Astrocyte (in vitro differentiated cells and primary cell): ENCODE data around the gene RNASE11.

Experiments
- EZH2 ChIP-seq: IDR thresholded peaks from 2 replicates; pipeline ENCODE4 v1.6.1; 2012; ENCODE audit warnings: mild to moderate bottlenecking, low read length, inconsistent platforms; ENCODE audit not compliant: insufficient read depth
- TF ChIP-seq, protein P1 (sequence below): IDR thresholded peaks from 2 replicates; pipeline ENCODE4 v1.5.1; 2011; ENCODE audit warnings: low read depth, mild to moderate bottlenecking, inconsistent platforms, low read length, moderate library complexity; ENCODE audit not compliant: insufficient read depth

DNA sequence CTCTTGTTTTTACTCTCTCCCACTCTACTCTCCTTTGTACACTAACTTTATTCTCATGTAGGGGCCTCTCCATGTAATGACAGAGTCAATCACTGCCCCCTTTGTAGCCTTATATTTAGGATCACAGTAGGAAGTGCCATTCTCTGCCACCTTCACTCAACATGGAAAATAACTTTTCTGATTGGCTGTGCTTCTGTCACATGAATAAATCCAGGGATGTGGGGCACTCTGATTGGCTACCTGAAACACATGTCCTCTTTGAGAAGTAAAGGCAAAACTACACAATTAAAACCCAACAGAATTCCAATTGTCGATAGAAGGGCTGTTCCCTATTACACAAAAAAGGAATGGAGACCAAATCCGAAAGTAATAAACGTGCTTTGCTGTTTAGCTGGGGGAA lies 26.8 kb downstream of the RNASE11 start, which contains the start of gene RNASE9:
- TF ChIP-seq EZH2: no peak
- TF ChIP-seq, protein P1, sequence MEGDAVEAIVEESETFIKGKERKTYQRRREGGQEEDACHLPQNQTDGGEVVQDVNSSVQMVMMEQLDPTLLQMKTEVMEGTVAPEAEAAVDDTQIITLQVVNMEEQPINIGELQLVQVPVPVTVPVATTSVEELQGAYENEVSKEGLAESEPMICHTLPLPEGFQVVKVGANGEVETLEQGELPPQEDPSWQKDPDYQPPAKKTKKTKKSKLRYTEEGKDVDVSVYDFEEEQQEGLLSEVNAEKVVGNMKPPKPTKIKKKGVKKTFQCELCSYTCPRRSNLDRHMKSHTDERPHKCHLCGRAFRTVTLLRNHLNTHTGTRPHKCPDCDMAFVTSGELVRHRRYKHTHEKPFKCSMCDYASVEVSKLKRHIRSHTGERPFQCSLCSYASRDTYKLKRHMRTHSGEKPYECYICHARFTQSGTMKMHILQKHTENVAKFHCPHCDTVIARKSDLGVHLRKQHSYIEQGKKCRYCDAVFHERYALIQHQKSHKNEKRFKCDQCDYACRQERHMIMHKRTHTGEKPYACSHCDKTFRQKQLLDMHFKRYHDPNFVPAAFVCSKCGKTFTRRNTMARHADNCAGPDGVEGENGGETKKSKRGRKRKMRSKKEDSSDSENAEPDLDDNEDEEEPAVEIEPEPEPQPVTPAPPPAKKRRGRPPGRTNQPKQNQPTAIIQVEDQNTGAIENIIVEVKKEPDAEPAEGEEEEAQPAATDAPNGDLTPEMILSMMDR: no peak
